GM12872 (cell line): ENCODE results near the gene ZNF480.

Experiments used
- TF ChIP-seq, protein P1 (sequence below): IDR thresholded peaks from 3 replicates; pipeline ENCODE4 v1.5.1; 2011; ENCODE audit warnings: low read depth, mild to moderate bottlenecking, low read length, moderate library complexity; ENCODE audit not compliant: insufficient read depth

ZNF480 gene

DNA sequence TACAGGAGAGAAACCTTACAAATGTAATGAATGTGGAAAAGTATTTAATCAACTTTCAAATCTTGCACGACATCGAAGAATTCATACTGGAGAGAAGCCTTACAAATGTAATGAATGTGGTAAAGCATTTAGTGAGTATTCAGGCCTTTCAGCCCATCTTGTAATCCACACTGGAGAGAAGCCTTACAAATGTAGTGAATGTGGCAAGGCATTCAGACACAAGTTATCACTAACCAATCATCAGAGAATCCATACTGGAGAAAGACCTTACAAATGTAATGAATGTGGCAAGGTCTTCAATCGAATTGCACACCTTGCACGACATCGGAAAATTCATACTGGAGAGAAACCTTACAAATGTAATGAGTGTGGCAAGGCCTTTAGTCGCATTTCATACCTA is 25.5 kb downstream of the ZNF480 start:
- TF ChIP-seq, protein P1, sequence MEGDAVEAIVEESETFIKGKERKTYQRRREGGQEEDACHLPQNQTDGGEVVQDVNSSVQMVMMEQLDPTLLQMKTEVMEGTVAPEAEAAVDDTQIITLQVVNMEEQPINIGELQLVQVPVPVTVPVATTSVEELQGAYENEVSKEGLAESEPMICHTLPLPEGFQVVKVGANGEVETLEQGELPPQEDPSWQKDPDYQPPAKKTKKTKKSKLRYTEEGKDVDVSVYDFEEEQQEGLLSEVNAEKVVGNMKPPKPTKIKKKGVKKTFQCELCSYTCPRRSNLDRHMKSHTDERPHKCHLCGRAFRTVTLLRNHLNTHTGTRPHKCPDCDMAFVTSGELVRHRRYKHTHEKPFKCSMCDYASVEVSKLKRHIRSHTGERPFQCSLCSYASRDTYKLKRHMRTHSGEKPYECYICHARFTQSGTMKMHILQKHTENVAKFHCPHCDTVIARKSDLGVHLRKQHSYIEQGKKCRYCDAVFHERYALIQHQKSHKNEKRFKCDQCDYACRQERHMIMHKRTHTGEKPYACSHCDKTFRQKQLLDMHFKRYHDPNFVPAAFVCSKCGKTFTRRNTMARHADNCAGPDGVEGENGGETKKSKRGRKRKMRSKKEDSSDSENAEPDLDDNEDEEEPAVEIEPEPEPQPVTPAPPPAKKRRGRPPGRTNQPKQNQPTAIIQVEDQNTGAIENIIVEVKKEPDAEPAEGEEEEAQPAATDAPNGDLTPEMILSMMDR, result no peak

DNA sequence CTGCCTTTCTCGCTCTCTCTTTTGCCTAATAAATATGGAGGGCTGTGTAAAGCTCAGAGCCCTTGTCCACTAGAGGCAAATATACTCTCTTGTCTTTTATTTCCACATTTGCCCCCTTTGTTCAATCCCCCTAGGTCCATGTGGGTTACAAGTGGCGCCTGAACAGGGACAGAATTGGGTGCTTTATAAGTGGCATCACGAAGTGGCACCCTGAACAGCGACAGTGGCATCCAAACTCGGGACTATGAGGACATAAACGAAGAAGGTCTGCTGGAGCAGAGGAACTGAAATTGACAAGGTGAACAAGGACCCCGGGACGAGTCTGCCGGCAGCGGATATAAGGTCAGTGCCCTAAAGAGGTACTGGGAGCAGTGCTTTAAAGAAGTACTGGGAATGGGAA is 34.8 kb downstream of the ZNF480 start:
- TF ChIP-seq, protein P1, result no peak

DNA sequence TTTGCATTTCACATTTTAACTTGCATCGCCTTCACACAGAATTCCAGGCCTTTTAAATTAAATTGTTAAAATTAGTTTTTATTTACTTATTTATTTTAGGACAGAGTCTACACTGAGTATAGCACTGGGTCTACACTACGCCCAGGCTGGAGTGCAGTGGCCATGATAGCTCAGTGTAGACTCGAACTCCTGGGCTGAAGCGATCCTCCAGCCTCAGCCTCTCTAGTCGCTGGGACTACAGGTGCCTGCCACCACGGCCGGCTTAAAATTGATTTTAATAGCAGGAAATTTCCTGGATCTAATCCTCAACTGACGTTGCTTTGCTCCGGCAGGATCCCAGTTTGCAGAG is 38.8 kb downstream of the ZNF480 start:
- TF ChIP-seq, protein P1, result no peak

DNA sequence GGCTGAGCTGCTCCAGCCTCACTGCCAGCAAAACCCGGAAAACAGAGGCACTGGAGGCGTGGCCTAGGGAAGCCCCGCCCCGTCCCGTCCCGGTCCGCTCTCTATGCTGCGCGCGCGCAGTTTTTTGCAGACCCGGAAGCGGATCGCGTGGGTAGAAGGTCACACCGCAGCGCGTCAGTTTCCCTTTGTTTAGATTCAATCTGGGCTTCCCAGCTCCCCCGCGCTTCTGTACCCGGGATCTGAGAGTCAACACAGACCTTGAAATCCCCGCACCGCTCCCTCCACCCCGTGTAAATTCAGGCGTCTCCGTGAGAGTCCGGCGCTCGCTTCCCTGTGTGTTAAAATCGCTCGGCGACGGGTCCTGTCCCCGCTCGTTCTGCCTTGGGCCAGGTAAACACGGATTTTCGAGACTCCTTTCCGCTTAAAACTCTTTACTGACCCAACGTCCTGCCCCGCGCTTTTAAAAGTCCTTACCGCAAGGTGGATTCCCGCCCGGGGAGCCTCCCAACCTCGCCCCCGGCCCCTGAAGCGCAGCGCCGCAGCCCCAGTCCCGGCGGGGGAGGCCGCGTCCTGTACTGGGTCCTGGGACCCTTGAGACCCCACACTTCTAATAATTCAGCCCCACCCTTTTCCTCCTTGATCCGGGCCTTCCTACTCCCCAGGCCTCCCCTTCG is 39.3 kb downstream of the ZNF480 start, which contains the start of gene ZNF610:
Gene ZNF610, plus strand, starts transcription at position 127 of the 674 bp plus-strand sequence. CDS start 12,930 bp downstream, outside the sequence.
- TF ChIP-seq, protein P1, result no peak

DNA sequence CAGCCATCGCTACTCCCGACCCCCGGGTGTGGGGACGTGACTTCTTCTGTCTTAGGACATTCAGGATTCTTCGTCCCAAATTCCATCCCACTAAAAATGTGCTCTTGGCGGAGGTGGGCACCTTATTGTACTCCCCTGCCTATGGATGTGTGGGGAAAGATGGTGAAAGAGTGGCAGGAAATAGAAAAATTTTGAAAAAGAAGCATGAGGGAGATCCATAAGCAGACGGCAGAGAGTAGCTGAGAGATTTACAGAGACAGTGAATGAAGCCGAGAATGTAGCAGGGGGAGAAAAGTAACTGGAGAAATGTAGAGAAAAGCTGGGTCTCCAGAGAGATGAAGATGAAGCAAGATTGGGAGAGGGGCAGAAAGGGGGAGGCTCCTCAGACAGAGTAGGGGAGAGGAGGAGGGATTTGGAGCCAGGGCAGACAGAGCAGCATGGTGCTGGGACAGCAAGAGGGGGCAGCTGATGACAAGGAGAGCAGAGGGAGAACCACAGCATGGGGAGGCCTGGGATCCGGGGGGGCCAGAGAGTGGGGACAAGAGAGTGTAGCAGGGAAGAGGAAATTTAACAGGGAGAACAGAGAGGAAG is 39.9 kb downstream of the ZNF480 start:
- TF ChIP-seq, protein P1, result no peak

DNA sequence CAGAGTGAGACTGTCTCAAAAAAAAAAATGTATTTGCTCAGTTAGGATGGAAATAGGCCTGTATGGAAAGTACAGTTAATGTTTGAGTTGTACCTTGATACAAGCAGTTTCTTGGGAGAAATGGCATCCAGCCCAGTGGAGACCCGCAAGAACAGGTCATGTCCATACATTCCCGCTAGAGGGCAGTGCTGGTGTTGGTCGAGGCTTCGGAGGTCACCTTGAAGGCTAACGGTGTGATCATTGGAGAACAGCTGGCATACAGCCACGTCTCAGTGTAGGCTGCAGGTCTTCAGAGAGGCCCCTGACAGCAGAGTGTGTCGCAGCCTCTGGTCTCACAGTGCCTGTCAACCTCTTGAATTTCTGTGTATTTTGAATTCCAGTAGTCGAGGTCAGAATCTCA is 46.6 kb downstream of the ZNF480 start:
- TF ChIP-seq, protein P1, result peak; percentile 56

DNA sequence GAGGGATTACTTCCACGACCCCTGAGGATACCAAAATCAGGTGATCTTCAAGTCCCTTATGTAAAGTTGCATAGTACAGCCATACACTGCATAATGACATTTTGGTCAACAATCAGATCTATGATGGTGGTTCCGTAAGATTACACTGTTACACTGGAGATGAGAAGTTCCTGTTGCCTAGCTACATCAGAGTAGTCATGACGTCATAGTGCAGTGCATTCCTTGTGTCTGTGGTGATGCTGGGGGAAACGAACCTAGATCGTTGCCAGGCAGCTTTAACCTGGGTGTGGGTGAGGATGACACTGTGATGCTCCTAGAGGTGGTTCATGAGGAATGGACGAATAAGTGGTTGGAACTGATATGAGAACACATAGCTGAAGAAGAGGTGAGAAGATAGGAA is 48.2 kb downstream of the ZNF480 start:
- TF ChIP-seq, protein P1, result no peak
